Measurements from ENCODE around the gene CRADD. TPM values are rescaled to one million over a fixed set of nuclear protein-coding genes. Genes with fewer than 3 reads are reported as not detected.
A peak's percentile ranks its signal among the peaks of the same experiment; 100 is the strongest.

Gene CRADD
- total RNA-seq, 1 donor from 2014 or later, result 17.1 TPM

GRCh38 chr12:93877446-93877845 is 200.3 kb downstream of the CRADD start:
- Histone ChIP-seq H3K27ac (no peak overlapping the region), H3K4me1 (no peaks in the 10 kb centered on the region), H3K36me3 (no peaks in the 10 kb centered on the region), H3K27me3 (no peaks in the 10 kb centered on the region), H3K9me3 (peaks cover 9% of the 10 kb centered on the region), H3K4me3 (no peak overlapping the region)
- ATAC-seq, result peak; percentile 77
- DNase-seq, result no peak
- intact Hi-C loops (cut with DNase I), result no loop called here
- TF ChIP-seq CTCF (IDR thresholded peaks at IDR 0.05), result no peak

DNA sequence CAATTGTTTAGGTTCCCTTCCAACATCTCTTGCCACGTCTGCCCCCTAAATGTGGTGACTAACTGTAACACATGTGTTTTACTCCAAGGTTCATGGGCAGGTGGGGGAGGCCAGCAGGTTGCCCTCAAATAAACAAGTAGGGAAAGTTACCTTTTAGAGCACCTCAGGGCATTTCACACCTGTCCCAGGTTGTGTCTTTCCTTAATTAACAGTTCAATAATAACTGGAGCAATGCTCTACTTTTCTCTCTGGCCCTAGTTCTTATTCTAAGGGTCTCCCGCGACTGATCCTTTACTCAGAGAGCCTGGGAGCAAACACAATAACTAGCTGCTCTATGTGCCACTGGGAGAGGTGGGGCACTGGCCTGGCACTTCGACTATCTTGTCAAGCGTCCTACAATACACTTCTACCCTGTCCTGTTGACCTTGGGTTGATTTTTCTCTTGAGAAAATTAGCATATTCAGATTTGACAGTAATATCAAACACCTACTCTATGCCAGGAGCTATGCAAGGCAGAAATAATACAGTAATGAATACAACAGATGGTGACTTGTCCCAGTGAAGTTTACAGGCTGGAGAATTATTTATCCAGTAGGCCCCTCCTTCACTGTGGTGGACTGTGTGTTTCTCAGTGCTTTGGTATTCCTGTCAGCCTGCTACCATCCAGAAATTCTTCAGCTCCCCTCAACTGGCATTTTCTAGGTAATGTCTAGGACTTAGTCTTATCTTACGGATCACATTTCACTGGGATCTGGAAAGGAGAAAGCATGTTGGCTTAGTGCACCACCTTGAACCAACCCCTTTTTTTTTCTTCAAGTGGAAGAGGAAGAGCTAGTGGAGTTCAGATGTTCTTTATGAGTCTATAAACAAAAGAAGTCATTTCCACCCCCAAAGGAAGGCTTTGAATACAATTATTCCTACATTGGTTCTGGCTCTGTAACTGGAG is 202.6 kb downstream of the CRADD start:
- ATAC-seq (no peak), DNase-seq (no peak)
- intact Hi-C loops (cut with DNase I), result no loop called here

GRCh38 chr12:93880853-93881522 is 203.8 kb downstream of the CRADD start:
- no peaks in the 10 kb centered on the region for H3K4me1 ChIP-seq
- TF ChIP-seq CTCF (IDR thresholded peaks at IDR 0.05), result no peak
- H3K27me3 ChIP-seq, result no peaks in the 10 kb centered on the region
- ATAC-seq, result no peak
- no peaks in the 10 kb centered on the region for H3K36me3 ChIP-seq
- DNase-seq, result no peak
- H3K4me3 ChIP-seq, result no peak overlapping the region
- intact Hi-C loops (cut with DNase I), result no loop called here
- H3K9me3 ChIP-seq, result no peaks in the 10 kb centered on the region
- no peak overlapping the region for H3K27ac ChIP-seq

More for the DNA sequence above, 202.6 kb downstream of the CRADD start:
- Histone ChIP-seq H3K36me3 (no peaks in the 10 kb centered on the region), H3K27ac (no peak overlapping the region), H3K4me1 (no peaks in the 10 kb centered on the region), H3K9me3 (no peaks in the 10 kb centered on the region), H3K4me3 (no peak overlapping the region), H3K27me3 (no peaks in the 10 kb centered on the region)
- no peak for TF ChIP-seq CTCF (IDR thresholded peaks at IDR 0.05)

DNA sequence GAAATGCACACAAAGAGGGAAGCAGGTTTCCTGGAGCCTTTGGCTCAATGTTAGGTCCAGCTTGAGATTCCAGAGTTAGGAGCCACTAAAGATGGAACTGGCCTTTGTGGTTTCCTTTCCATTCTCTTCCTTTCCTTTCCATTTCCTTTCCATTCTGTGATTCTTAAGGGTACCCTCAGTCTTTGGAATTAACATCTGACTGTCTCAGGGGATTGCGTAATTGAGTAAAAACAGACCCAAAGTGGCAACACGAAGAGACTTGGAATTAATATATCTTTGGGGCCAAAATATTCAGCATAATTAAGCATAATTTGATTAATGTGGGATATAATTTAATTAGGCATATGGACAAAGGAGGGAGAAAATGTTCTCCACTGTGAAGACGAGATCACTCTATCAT is 205.6 kb downstream of the CRADD start:
- Histone ChIP-seq H3K27ac (no peak overlapping the region), H3K36me3 (no peaks in the 10 kb centered on the region), H3K4me1 (no peaks in the 10 kb centered on the region), H3K4me3 (no peak overlapping the region), H3K9me3 (no peaks in the 10 kb centered on the region), H3K27me3 (no peaks in the 10 kb centered on the region)
- intact Hi-C loops (cut with DNase I), result no loop called here
- no peak for TF ChIP-seq CTCF (IDR thresholded peaks at IDR 0.05)
- ATAC-seq, result no peak
- no peak for DNase-seq

- no peaks in the 10 kb centered on the region for H3K4me1 ChIP-seq
- DNase-seq, result no peak
- H3K27me3 ChIP-seq, result no peaks in the 10 kb centered on the region
- intact Hi-C loops (cut with DNase I), result no loop called here
- no peak overlapping the region for H3K27ac ChIP-seq
- ATAC-seq, result no peak
- H3K4me3 ChIP-seq, result no peak overlapping the region
- H3K36me3 ChIP-seq, result no peaks in the 10 kb centered on the region
- H3K9me3 ChIP-seq, result no peaks in the 10 kb centered on the region
- no peak for TF ChIP-seq CTCF (IDR thresholded peaks at IDR 0.05)
These were observed 206.4 kb downstream of the CRADD start for GRCh38 chr12:93883436-93884154.

Measured in upper lobe of right lung (tissue), 1 donor.